Neural cell (in vitro differentiated cells): ENCODE measurements around the gene CLPSL2. TPM values are rescaled to one million over a fixed set of nuclear protein-coding genes. Genes with fewer than 3 reads are reported as not detected.

Source experiments
- H2AFZ ChIP-seq: fragments of 200-600, 300-800 bp; sonication (generic), shearing (Covaris generic); 2 replicates; pipeline ENCODE4 v1.6.0; 2014; ENCODE audit warnings: low read depth, mild to moderate bottlenecking, antibody characterized with exemption, low read length, moderate library complexity
- H3F3A ChIP-seq: fragments of 200-600 bp; shearing (Covaris generic); 2 replicates; pipeline ENCODE4 v1.6.1; 2016; ENCODE audit warnings: mild to moderate bottlenecking, moderate library complexity, mixed read lengths, antibody characterized with exemption, low read length; ENCODE audit not compliant: insufficient read depth, poor library complexity, severe bottlenecking
- H3K27ac ChIP-seq: fragments of 200-600, 300-800 bp; sonication (generic), shearing (Covaris generic); 2 replicates; pipeline ENCODE4 v1.5.1; 2014; ENCODE audit warnings: mild to moderate bottlenecking, low read length, moderate library complexity
- H3K27me3 ChIP-seq: fragments of 300-800, 200-600 bp; sonication (generic), shearing (Covaris generic); 2 replicates; pipeline ENCODE4 v1.6.0; 2014; ENCODE audit warnings: mild to moderate bottlenecking, low read depth, low read length, moderate library complexity; ENCODE audit not compliant: insufficient read depth
- H3K36me3 ChIP-seq: fragments of 300-800, 200-600 bp; sonication (generic), shearing (Covaris generic); 2 replicates; pipeline ENCODE4 v1.5.1; 2014; ENCODE audit warnings: mild to moderate bottlenecking, antibody characterized with exemption, low read length, moderate library complexity; ENCODE audit not compliant: insufficient read depth
- H3K4me2 ChIP-seq: fragments of 300-800, 200-600 bp; sonication (generic), shearing (Covaris generic); 2 replicates; pipeline ENCODE4 v1.6.0; 2014; ENCODE audit warnings: mild to moderate bottlenecking, low read length
- H3K4me3 ChIP-seq: fragments of 300-800, 200-600 bp; sonication (generic), shearing (Covaris generic); 2 replicates; pipeline ENCODE4 v1.5.1; 2014; ENCODE audit warnings: mild to moderate bottlenecking, low read length, moderate library complexity
- H3K79me2 ChIP-seq: fragments of 200-600 bp; shearing (Covaris generic); replicated peaks from 2 replicates; pipeline ENCODE4 v1.6.0; 2014; ENCODE audit warnings: mild to moderate bottlenecking, low read length, moderate library complexity; ENCODE audit not compliant: insufficient read depth
- H3K9ac ChIP-seq: fragments of 300-800, 200-600 bp; sonication (generic), shearing (Covaris generic); 2 replicates; pipeline ENCODE4 v1.6.1; 2016; ENCODE audit warnings: mild to moderate bottlenecking, low read length, mixed read lengths
- H3K9me2 ChIP-seq: fragments of 200-600 bp; shearing (Covaris generic); 2 replicates; pipeline ENCODE4 v1.6.1; 2016; ENCODE audit warnings: mild to moderate bottlenecking, low read length, mixed read lengths; ENCODE audit not compliant: insufficient read depth
- H3K9me3 ChIP-seq: fragments of 200-600, 300-800 bp; sonication (generic), shearing (Covaris generic); 2 replicates; pipeline ENCODE4 v1.6.1; 2016; ENCODE audit warnings: mild to moderate bottlenecking, mixed run types, low read length, moderate library complexity, mixed read lengths
- H4K20me1 ChIP-seq: fragments of 200-600 bp; shearing (Covaris generic); 2 replicates; pipeline ENCODE4 v1.6.1; 2016; ENCODE audit warnings: mild to moderate bottlenecking, mixed run types; ENCODE audit not compliant: insufficient read depth
- EP300 ChIP-seq: fragments of 450-650 bp; conservative IDR thresholded peaks from 2 replicates; pipeline ENCODE4 v1.6.1; 2014; ENCODE audit warnings: antibody characterized with exemption, mild to moderate bottlenecking, moderate library complexity; ENCODE audit not compliant: poor library complexity, severe bottlenecking
- EZH2 ChIP-seq: fragments of 200-600, 300-800 bp; shearing (Covaris generic), sonication (generic); IDR thresholded peaks from 2 replicates; pipeline ENCODE4 v1.6.1; 2014; ENCODE audit warnings: antibody characterized with exemption, low read length, borderline replicate concordance, mild to moderate bottlenecking; ENCODE audit not compliant: insufficient read depth, poor library complexity, severe bottlenecking
- MXI1 ChIP-seq: fragments of 450-650 bp; conservative IDR thresholded peaks from 2 replicates; pipeline ENCODE4 v1.6.1; 2014; ENCODE audit warnings: antibody characterized with exemption, mild to moderate bottlenecking; ENCODE audit not compliant: poor library complexity, severe bottlenecking
- POLR2AphosphoS5 ChIP-seq: IDR thresholded peaks from 2 replicates; pipeline ENCODE4 v1.6.1; 2012
- RAD21 ChIP-seq: fragments of 450-650 bp; conservative IDR thresholded peaks from 2 replicates; pipeline ENCODE4 v1.6.1; 2014; ENCODE audit warnings: antibody characterized with exemption, mild to moderate bottlenecking, moderate library complexity
- SMC3 ChIP-seq: fragments of 450-650 bp; conservative IDR thresholded peaks from 2 replicates; pipeline ENCODE4 v1.6.1; 2014; ENCODE audit warnings: antibody characterized with exemption, mild to moderate bottlenecking, moderate library complexity; ENCODE audit not compliant: poor library complexity
- TAF1 ChIP-seq: IDR thresholded peaks from 2 replicates; pipeline ENCODE4 v1.6.1; 2012; ENCODE audit warnings: low read depth
- polyA plus RNA-seq: library from polyadenylated mRNA; depleted of rRNA; stranded (reverse); fragments of >200 nt; gene quantifications from 2 replicates; pipeline ENCODE4 v1.2.3, GENCODE V29; 2014
- TF ChIP-seq, protein P1 (sequence below): IDR thresholded peaks from 2 replicates; pipeline ENCODE4 v1.6.1; 2012; ENCODE audit warnings: borderline replicate concordance
- TF ChIP-seq, protein P2 (sequence below): fragments of 450-650 bp; IDR thresholded peaks from 2 replicates; pipeline ENCODE4 v1.5.1; 2014; ENCODE audit warnings: antibody characterized with exemption, mild to moderate bottlenecking, moderate library complexity; ENCODE audit not compliant: poor library complexity, severe bottlenecking

Gene CLPSL2
- polyA plus RNA-seq, 1 donor from 2014 or later = not detected

DNA sequence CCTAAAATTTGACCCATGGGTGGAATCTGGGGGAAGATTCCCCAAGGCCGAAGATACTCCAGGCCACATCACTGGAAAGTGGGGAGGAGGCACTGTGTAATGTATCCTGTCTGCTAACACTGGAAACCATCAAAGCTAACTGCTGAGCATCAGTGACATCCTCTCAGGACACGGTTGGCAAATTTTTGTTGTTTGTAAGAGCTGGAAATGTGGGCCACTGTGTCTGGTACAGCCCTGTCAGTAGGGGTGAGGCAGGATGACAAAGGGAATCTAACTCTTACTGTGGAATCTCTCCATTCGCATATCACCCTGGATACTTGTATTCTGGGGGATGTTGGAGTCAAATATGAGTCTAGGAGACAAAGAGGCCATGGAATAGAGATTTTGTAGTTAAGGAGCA lies 17.0 kb upstream of the CLPSL2 start:
- TF ChIP-seq MXI1 (no peak), EP300 (no peak), EZH2 (no peak), POLR2AphosphoS5 (no peak), SMC3 (no peak), RAD21 (no peak), TAF1 (no peak)
- TF ChIP-seq, protein P1, sequence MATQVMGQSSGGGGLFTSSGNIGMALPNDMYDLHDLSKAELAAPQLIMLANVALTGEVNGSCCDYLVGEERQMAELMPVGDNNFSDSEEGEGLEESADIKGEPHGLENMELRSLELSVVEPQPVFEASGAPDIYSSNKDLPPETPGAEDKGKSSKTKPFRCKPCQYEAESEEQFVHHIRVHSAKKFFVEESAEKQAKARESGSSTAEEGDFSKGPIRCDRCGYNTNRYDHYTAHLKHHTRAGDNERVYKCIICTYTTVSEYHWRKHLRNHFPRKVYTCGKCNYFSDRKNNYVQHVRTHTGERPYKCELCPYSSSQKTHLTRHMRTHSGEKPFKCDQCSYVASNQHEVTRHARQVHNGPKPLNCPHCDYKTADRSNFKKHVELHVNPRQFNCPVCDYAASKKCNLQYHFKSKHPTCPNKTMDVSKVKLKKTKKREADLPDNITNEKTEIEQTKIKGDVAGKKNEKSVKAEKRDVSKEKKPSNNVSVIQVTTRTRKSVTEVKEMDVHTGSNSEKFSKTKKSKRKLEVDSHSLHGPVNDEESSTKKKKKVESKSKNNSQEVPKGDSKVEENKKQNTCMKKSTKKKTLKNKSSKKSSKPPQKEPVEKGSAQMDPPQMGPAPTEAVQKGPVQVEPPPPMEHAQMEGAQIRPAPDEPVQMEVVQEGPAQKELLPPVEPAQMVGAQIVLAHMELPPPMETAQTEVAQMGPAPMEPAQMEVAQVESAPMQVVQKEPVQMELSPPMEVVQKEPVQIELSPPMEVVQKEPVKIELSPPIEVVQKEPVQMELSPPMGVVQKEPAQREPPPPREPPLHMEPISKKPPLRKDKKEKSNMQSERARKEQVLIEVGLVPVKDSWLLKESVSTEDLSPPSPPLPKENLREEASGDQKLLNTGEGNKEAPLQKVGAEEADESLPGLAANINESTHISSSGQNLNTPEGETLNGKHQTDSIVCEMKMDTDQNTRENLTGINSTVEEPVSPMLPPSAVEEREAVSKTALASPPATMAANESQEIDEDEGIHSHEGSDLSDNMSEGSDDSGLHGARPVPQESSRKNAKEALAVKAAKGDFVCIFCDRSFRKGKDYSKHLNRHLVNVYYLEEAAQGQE = no peak
- TF ChIP-seq, protein P2, sequence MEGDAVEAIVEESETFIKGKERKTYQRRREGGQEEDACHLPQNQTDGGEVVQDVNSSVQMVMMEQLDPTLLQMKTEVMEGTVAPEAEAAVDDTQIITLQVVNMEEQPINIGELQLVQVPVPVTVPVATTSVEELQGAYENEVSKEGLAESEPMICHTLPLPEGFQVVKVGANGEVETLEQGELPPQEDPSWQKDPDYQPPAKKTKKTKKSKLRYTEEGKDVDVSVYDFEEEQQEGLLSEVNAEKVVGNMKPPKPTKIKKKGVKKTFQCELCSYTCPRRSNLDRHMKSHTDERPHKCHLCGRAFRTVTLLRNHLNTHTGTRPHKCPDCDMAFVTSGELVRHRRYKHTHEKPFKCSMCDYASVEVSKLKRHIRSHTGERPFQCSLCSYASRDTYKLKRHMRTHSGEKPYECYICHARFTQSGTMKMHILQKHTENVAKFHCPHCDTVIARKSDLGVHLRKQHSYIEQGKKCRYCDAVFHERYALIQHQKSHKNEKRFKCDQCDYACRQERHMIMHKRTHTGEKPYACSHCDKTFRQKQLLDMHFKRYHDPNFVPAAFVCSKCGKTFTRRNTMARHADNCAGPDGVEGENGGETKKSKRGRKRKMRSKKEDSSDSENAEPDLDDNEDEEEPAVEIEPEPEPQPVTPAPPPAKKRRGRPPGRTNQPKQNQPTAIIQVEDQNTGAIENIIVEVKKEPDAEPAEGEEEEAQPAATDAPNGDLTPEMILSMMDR = no peak
- Histone ChIP-seq H3F3A (no peaks in the 10 kb centered on the region), H3K27ac (no peak overlapping the region), H3K9me3 (no peaks in the 10 kb centered on the region), H3K4me2 (no peak overlapping the region), H3K79me2 (no peaks in the 10 kb centered on the region), H3K27me3 (peaks cover 13% of the 10 kb centered on the region), H2AFZ (no peak overlapping the region), H3K36me3 (no peaks in the 10 kb centered on the region), H4K20me1 (no peaks in the 10 kb centered on the region), H3K9ac (no peak overlapping the region), H3K4me3 (no peak overlapping the region), H3K9me2 (no peaks in the 10 kb centered on the region)

DNA sequence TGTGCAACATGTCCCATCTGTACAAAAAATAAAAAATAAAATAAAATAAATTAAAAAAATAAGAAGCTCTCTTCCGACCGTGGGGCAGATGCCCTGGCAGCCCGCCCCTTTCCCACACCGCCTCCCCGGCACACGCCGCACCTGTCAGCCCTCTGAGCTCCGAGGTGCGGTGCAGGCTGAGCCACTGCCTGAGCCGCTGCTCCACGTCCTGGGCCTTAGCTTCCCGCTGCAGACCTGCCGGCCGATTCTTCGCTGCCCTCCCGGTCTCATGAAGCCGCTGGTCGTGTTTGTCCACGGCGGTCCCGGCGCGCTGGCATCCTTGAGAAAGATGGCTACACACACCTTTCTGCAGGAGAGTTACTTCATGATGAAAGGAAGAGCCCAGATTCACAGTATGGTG lies 10.7 kb upstream of the CLPSL2 start:
- Histone ChIP-seq H3F3A (no peaks in the 10 kb centered on the region), H2AFZ (no peak overlapping the region), H3K79me2 (no peaks in the 10 kb centered on the region), H3K4me2 (no peak overlapping the region), H3K9me2 (no peaks in the 10 kb centered on the region), H3K9ac (no peak overlapping the region), H3K36me3 (no peaks in the 10 kb centered on the region), H4K20me1 (no peaks in the 10 kb centered on the region), H3K27ac (no peak overlapping the region), H3K27me3 (peaks cover 20% of the 10 kb centered on the region), H3K9me3 (no peaks in the 10 kb centered on the region), H3K4me3 (no peak overlapping the region)
- TF ChIP-seq POLR2AphosphoS5 (no peak), SMC3 (no peak), RAD21 (no peak), TAF1 (no peak), MXI1 (no peak), EZH2 (no peak)
- TF ChIP-seq, protein P2 = no peak
